Large intestine (tissue), 3 donors: ENCODE results near the gene EHD1. TPM values are rescaled to one million over a fixed set of nuclear protein-coding genes. Genes with fewer than 3 reads are reported as not detected.

Experiments used
- DNase-seq, 2 donors: peaks; one replicate each; pipeline versions ENCODE4 v3.0.0 to v3.0.0-alpha.2; 2013
- H3K27ac ChIP-seq: one replicate; pipeline ENCODE4 v1.5.1; 2013; ENCODE audit warnings: low read length
- H3K27me3 ChIP-seq: 2 replicates; pipeline ENCODE4 v1.6.1; 2013; ENCODE audit warnings: low read length; ENCODE audit not compliant: control insufficient read depth, insufficient read depth
- H3K36me3 ChIP-seq: 2 replicates; pipeline ENCODE4 v1.6.1; 2013; ENCODE audit warnings: low read length; ENCODE audit not compliant: control insufficient read depth, insufficient read depth
- H3K4me1 ChIP-seq: one replicate; pipeline ENCODE4 v1.6.1; 2013; ENCODE audit warnings: low read length; ENCODE audit not compliant: control insufficient read depth, insufficient read depth
- H3K4me3 ChIP-seq: one replicate; pipeline ENCODE4 v1.5.1; 2013; ENCODE audit warnings: low read length
- H3K9me3 ChIP-seq: one replicate; pipeline ENCODE4 v1.6.1; 2013; ENCODE audit warnings: mild to moderate bottlenecking, low read depth, low read length, moderate library complexity; ENCODE audit not compliant: control insufficient read depth
- WGBS: methylation state at CpG from one replicate; pipeline ENCODE4 v1.1.5; 2013; ENCODE audit warnings: low lambda C conversion rate; ENCODE audit not compliant: insufficient coverage; 5-methylcytosine and 5-hydroxymethylcytosine counted together
- polyA plus RNA-seq: library from polyadenylated mRNA; unstranded; fragments of 120-200 nt; gene quantifications from one replicate; pipeline ENCODE4 v1.2.1, GENCODE V29; 2013

The EHD1 gene
- polyA plus RNA-seq, 1 donor: 94.8 TPM

DNA sequence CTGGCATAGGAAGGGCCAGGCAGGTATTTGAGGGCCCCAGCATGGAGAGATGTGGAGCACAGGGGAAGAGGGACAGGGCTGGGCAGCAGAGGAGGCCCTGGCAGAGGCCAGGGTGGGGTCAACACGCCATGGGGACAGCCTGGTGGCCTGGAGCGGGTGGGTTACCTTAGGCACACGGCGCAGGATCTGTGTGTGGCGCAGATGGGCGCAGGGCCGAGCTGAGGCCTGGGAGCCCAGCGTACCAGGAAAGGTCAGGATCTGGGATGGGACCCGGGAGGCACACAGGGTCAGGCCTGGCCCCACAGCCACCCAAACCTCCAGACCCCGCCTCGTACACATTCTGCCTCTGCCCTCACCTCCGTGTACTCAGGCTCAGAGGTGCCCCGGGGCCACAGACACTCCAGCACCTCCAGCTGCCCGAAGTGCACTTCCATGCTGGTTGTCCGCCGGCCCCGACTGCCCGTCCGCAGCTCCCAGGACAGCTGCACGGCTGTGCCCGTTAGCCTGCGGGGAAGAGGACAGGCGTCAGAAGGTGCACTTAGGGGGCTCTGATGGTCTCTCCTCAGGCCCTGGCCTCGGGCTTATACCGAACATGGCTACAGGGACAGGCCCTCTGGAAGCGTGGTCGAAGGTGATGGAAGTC is 32.2 kb upstream of the EHD1 start:
- H3K9me3 ChIP-seq: no peaks in the 10 kb centered on the region
- H3K27ac ChIP-seq: no peak overlapping the region
- no peak for DNase-seq
- H3K4me3 ChIP-seq: no peak overlapping the region
- H3K27me3 ChIP-seq: no peaks in the 10 kb centered on the region
- no CpG with 5 or more reads among the region's 27 CpGs for WGBS
- H3K36me3 ChIP-seq: peaks cover 87% of the 10 kb centered on the region
- peaks cover 6% of the 10 kb centered on the region for H3K4me1 ChIP-seq

DNA sequence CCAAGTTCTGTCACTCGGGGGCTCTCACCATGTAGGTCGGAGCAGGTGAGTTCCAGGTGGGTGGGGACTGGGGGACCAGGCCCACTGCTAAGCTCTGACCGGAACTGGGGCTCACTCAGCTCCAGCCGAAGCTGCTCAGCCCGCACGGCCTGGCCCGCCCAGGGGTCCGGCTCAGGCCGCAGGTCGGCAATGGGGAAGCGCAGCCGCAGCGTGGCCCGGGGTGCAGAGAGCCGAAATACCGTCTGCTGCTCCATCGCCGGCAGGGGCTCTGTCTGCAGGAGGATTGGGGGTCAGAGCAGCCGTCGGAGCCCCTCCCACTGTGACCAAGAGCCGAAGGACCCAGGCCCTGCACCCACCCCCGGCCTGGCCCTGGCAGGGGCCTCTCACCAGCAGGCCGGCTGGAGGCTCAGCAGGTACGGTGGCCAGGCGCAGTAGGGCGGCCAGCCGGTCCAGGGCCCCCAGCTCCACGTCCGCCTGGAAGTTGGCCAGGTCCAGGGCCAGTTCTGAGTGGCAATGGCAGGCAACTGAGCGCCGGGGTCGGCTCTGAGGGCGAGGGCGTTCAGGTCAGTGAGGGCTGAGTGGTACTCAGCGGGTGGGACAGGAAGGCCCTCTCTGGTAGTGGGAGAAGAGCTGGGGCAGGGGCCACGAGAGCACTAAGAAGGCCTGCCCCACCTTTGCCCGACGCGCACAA is 31.4 kb upstream of the EHD1 start:
- Histone ChIP-seq H3K9me3 (no peaks in the 10 kb centered on the region), H3K4me3 (no peak overlapping the region), H3K36me3 (peaks cover 90% of the 10 kb centered on the region), H3K4me1 (no peaks in the 10 kb centered on the region), H3K27ac (no peak overlapping the region), H3K27me3 (no peaks in the 10 kb centered on the region)
- DNase-seq: no peak
- no CpG with 5 or more reads among the region's 39 CpGs for WGBS

DNA sequence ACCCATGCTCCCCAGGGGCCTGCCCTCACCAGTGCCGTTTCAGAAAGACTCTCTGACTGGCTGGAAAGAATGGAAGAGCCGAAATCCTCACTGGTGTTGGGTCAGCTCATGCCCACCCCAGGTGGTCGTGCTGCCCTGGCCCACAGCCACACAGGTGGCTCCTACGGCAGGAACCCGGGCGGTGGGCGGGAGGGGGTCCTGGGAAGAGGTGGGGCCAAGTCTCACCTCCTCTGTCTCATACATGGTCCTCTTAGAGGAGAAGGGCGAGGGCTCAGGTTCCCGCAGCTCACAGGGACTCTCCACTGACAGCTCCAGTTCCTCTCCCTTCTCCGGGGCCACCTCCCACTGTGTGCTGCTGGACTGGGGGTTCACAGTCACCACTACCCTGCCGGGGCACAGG is 30.3 kb upstream of the EHD1 start:
- peaks cover 85% of the 10 kb centered on the region for H3K36me3 ChIP-seq
- no peak for DNase-seq
- no CpG with 5 or more reads among the region's 11 CpGs for WGBS
- no peaks in the 10 kb centered on the region for H3K27me3 ChIP-seq
- H3K4me3 ChIP-seq: no peak overlapping the region
- H3K4me1 ChIP-seq: no peaks in the 10 kb centered on the region
- H3K9me3 ChIP-seq: no peaks in the 10 kb centered on the region
- no peak overlapping the region for H3K27ac ChIP-seq

DNA sequence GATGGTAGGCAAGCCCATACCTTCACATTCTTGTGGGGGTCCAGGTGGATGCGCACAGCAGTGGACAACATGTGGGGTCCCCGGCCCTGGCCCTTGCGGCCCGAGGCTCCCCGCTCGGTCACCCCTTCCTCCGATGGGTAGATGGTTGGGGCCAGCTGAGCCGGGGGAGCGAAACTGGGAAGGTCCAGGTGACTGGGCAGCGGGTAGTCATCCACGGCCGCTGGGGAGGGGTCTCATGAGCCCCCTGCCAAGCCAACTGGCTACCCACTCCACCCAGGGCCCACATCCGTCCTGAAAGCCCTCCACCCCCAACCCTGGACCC is 27.9 kb upstream of the EHD1 start:
- H3K4me1 ChIP-seq: no peaks in the 10 kb centered on the region
- no peak for DNase-seq

DNA sequence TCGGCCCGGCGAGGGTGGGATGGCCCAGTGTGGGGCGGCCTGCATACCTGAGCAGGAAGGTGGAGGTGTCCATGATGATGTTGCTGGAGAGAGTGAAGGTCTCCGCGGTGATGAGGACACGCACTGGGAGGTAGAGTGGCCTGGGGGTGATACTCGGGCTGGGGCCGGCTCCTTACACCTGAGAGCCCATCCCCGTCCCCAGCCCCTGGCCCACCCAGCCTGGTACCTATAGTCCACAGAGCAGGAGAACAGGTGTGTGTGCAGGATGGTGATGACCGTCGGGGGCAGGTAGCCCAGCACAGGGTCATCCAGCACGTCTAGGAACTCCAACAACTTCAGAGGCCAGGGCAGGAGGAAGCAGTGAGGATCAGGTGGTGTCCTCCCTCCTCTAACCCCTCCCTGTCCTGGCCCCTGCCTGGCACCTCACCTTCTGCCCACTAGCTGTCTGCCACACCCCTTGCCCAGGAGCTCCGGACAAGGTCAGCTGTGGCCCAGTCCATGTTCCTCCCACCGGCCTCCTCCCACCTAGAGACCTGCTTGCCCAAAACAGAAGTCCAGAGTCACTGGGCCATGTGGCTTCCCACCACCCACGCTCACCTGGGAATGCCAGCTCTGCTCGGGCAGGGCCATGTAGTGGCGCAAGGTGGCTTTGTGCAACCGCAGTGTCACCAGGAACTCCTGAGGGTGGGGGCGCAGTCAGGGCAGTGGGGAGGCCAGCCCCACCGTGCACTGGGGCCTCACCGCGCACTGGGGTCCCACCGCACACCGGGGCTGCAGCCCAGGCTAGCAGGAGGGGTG is 27.3 kb upstream of the EHD1 start:
- Histone ChIP-seq H3K36me3 (peaks cover 84% of the 10 kb centered on the region), H3K9me3 (no peaks in the 10 kb centered on the region), H3K4me3 (no peak overlapping the region), H3K27ac (no peak overlapping the region), H3K4me1 (no peaks in the 10 kb centered on the region), H3K27me3 (no peaks in the 10 kb centered on the region)
- WGBS: no CpG with 5 or more reads among the region's 25 CpGs
- no peak for DNase-seq

More for the DNA sequence above, 27.9 kb upstream of the EHD1 start:
- Histone ChIP-seq H3K4me3 (no peak overlapping the region), H3K27me3 (no peaks in the 10 kb centered on the region), H3K9me3 (no peaks in the 10 kb centered on the region), H3K27ac (no peak overlapping the region), H3K36me3 (peaks cover 85% of the 10 kb centered on the region)
- no CpG with 5 or more reads among the region's 13 CpGs for WGBS

DNA sequence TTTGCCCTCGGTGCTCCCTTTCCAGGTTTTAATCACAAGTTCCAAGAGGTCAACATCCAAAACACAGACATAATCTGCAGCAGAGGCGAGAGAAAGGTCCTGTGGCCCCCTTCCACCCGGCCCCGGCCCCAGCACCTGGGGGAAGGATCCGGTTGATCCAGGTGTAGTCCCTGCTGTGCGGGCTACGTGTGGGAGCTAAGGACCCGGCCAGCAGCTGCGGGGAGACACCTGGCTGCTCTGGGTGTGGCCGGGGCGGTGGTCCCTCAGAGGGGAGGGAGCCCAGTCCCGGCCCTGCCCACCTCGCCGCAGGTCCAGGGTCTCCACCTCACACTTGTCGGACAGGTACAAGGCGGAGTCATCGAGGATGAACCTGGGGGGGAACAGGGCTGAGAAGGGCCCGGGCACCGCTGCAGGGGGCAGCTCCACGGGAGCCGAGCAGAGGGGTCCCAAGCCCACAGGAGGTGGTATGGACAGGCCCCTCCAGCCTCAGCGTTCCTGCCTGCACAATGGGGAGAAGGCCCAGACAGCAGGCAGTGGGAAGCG is 24.9 kb upstream of the EHD1 start:
- WGBS: no CpG with 5 or more reads among the region's 23 CpGs
- Histone ChIP-seq H3K9me3 (no peaks in the 10 kb centered on the region), H3K4me1 (no peaks in the 10 kb centered on the region), H3K27ac (no peak overlapping the region), H3K36me3 (peaks cover 81% of the 10 kb centered on the region), H3K27me3 (no peaks in the 10 kb centered on the region), H3K4me3 (no peak overlapping the region)
- DNase-seq: no peak

DNA sequence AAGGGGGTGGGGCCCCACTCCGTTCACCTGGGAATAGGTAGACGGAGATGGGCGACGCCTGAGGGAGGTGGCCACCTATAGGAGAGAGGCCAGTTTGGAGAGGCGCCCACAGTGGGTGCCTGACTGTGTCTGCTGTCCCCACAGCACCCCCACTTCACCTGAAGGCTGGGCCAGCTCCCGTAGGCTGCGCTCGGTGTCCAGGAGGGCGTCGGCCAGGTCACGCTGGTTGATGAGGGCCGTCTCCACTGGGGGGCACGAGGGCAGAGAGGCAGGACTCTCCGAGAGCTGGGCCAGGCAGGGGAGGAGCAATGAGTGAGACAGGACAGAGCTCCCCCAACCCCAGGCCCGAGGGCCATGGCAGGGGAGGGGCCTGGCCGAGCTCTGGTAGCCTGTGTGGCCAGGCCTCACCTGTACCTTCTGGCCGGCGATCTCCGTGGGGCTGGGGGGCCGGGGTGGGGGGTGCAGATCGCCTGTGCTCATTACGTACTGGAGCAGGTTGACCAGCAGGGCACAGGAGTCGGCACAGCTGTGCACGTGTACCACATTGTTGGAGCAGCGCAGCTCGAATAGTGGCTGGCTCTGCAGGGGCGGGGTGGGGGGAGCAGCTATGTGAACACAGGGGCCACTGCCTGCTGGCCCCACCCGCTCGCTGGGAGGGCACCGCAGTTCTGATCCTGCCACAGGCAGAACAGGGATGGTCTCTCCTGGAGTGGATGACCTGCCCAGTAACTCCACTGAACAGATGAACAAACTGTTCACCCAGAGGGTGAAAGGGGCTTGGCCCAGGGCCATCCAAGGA is 23.9 kb upstream of the EHD1 start:
- H3K27ac ChIP-seq: no peak overlapping the region
- H3K4me1 ChIP-seq: no peaks in the 10 kb centered on the region
- H3K9me3 ChIP-seq: no peaks in the 10 kb centered on the region
- no CpG with 5 or more reads among the region's 30 CpGs for WGBS
- no peak for DNase-seq
- H3K27me3 ChIP-seq: no peaks in the 10 kb centered on the region
- H3K36me3 ChIP-seq: peaks cover 85% of the 10 kb centered on the region
- H3K4me3 ChIP-seq: no peak overlapping the region

DNA sequence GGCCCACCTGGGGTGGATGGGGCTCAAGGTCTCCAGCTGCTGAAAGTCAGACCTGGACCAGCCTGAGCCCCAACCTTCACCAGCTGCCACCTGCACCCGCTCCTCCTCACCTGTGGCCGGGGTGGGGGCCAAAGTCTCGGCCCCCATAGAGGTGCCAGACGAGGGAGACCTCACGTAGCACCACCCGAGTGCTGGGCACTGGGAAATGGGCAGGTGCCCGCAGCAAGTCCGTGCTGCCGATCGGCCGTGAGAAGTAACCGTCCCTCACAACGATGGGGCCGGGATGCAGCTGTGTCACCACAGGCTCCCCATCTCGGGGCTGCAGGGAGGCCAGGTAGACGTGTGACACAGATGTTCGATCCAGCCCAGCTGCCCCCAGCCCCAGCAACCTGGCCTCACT is 22.4 kb upstream of the EHD1 start:
- Histone ChIP-seq H3K4me1 (no peaks in the 10 kb centered on the region), H3K36me3 (peaks cover 83% of the 10 kb centered on the region), H3K27ac (no peak overlapping the region), H3K4me3 (no peak overlapping the region), H3K27me3 (no peaks in the 10 kb centered on the region), H3K9me3 (no peaks in the 10 kb centered on the region)
- WGBS: no CpG with 5 or more reads among the region's 17 CpGs
- DNase-seq: no peak

DNA sequence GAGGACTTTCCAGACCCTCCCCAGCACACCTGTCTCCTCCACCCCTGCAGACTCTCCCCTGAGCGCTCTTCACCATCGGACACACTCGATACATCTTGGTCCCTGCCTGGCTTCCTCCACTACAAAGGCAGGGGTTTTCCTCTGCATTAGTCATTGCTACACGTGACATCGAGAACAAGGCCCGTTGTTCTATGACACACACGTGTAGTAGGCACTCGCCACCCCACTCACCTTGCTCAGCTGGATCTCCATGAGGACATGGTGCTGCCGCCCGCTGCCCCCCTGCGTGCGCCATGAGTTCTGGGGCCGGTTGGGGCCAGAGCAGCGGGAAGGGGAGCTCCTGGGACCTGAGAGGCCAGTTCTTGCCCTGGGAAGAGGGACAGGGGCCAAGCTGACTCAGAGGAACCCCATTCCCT is 21.9 kb upstream of the EHD1 start:
- Histone ChIP-seq H3K9me3 (no peaks in the 10 kb centered on the region), H3K27ac (no peak overlapping the region), H3K4me1 (no peaks in the 10 kb centered on the region), H3K27me3 (no peaks in the 10 kb centered on the region), H3K36me3 (peaks cover 78% of the 10 kb centered on the region), H3K4me3 (no peak overlapping the region)
- DNase-seq: no peak
- no CpG with 5 or more reads among the region's 14 CpGs for WGBS

DNA sequence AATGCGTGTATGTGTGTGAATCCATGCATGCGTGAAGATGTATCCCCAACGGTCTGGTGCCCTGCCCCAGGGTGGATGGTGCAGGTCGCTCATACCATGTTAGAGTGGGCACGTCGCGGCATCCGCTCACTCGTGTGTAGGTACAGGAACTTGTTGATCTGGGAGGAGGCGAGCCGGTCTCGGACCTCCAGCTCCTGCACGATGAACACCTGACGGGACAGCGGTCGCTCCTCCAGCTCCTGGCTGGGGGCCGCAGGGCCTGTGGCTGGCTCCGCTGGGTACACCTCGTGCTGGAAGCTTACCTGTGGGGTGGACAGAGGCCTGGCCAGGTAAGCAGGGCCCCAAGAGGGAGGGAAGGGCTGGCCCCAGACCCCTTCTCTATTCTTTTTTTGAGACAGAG is 20.1 kb upstream of the EHD1 start:
- no CpG with 5 or more reads among the region's 19 CpGs for WGBS
- H3K9me3 ChIP-seq: no peaks in the 10 kb centered on the region
- peaks cover 13% of the 10 kb centered on the region for H3K4me1 ChIP-seq
- H3K27me3 ChIP-seq: no peaks in the 10 kb centered on the region
- peaks cover 74% of the 10 kb centered on the region for H3K36me3 ChIP-seq
- no peak overlapping the region for H3K27ac ChIP-seq
- no peak overlapping the region for H3K4me3 ChIP-seq
- DNase-seq: no peak
